Activated effector memory CD4-positive, alpha-beta T cell treated with Interleukin-2 at 50 U/mL for 16 hours (primary cell): ENCODE data around the gene GRAPL.
A peak's percentile ranks its signal among the peaks of the same experiment; 100 is the strongest.
"Not testable (repeated sequence)": the region's sequence is repeated elsewhere in the genome, so short reads cannot be mapped to it uniquely, and the experiment has no call there.

ENCODE experiments used
- DNase-seq: peaks from one replicate; pipeline ENCODE4 v3.0.0-alpha.2; 2020

GRAPL gene

GRCh38 chr17:19189781-19190405 is 62.5 kb downstream of the GRAPL start:
- DNase-seq, result not testable (repeated sequence)

GRCh38 chr17:19196382-19197204 is 69.2 kb downstream of the GRAPL start:
- peak; percentile 13 for DNase-seq

- not testable (repeated sequence) for DNase-seq
These were observed 75.1 kb downstream of the GRAPL start for GRCh38 chr17:19202448-19202847.

GRCh38 chr17:19203429-19203828 is 76.0 kb downstream of the GRAPL start:
- not testable (repeated sequence) for DNase-seq
